ENCODE measurements around the gene BCL3. TPM values are rescaled to one million over a fixed set of nuclear protein-coding genes. Genes with fewer than 3 reads are reported as not detected.
"Not testable (repeated sequence)": the region's sequence is repeated elsewhere in the genome, so short reads cannot be mapped to it uniquely, and the experiment has no call there.

The BCL3 gene
- total RNA-seq, 1 experiment from 2014 or later: 7.6 TPM

GRCh38 chr19:44757735-44758505, 9.4 kb downstream of the BCL3 start:
- DNase-seq (ENCODE audit: low read depth): no peak

GRCh38 chr19:44758596-44758995, 10.1 kb downstream of the BCL3 start:
- DNase-seq (ENCODE audit: low read depth): no peak

- DNase-seq (ENCODE audit: low read depth): no peak
These were observed 10.7 kb downstream of the BCL3 start for GRCh38 chr19:44759083-44759804.

DNA sequence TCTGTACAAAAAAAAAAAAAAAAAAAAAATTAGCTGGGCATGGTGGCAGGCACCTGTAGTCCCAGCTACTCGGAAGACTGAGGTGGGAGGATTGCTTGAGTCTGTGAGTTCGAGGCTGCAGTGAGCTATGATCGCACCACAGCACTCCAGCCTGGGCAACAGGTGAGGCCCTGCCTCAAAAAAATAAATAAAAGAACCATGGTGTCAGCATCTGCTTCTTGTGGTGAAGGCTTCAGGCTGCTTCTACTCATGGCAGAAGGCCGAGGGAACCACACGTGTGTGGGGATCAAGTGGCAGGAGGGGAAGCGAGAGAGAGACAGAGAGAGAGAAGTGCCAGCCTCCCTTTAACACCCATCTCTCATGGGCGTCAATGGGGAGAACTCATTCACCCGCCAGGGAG, 13.5 kb downstream of the BCL3 start:
- DNase-seq (ENCODE audit: low read depth): no peak

- DNase-seq (ENCODE audit: low read depth): no peak
These were observed 16.8 kb downstream of the BCL3 start for GRCh38 chr19:44765033-44765948.

- DNase-seq (ENCODE audit: low read depth): no peak
These were observed 17.4 kb downstream of the BCL3 start for GRCh38 chr19:44765949-44766335.

- no peak for DNase-seq (ENCODE audit: low read depth)
These were observed 19.0 kb downstream of the BCL3 start for GRCh38 chr19:44767295-44768180.

DNA sequence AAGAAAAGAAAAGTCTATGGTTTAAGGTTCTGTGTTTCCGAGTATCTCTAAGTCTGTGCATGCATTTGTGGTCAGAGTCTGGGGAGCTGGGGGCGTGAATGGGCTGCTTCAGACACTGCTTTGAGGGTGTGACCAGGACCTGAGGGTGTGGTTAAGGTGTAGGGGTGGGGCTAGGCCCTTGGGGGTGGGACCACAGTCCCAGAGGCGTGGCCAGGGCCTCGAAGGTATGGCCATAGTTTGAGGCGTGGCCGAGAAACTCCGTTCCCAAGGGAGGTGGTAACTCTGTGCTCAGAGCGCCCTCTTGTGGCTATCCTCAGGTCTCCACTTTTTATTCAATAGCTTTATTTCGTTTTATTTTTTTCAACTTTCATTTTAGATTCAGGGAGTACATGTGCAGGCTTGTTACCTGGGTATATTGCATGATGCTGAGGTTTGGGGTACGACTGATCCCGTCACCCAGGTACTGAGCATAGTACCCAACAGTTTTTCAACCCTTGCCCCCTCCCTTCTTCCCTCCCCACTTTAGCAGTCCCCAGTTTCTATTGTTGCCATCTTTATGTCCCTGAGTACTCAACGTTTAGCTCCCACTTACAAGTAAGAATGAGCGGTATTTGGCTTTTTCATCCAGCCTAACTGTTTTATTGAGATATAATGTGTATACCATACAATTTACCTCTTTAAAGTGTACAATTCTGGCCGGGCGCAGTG, 22.2 kb downstream of the BCL3 start:
- DNase-seq (ENCODE audit: low read depth): peak; percentile 96

DNA sequence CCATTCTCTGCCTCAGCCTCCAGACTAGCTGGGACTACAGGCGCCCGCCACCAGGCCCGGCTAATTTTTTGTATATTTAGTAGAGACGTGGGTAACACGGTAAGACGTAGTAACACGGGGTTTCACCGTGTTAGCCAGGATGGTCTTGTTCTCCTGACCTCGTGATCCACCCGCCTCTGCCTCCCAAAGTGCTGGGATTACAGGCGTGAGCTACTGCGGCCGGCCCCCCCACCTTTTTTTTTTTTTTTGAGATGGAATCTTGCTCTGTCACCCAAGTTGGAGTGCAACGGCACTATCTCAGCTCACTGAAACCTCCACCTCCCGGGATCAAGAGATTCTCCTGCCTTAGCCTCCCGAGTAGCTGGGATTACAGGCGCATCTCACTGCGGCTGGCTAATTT, 23.6 kb downstream of the BCL3 start:
- not testable (repeated sequence) for DNase-seq (ENCODE audit: low read depth)

DNA sequence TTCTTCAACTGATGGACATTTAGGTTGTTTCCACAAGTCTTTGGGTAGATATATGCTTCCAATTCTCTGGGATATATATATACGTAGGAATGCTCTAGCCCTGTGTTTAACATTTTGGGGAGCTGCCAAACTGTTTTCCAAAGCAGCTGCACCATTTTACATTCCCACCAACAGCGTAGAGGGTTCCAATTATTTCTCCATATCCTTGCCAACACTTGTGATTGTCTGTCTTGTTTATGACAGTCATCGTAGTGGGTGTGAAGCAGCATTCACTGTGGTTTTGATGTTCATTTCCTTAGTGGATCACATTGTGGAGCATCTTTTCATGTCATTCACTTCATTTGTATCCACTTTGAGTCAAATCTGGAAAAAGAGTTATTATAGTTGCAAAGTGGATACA, 24.5 kb downstream of the BCL3 start:
- no peak for DNase-seq (ENCODE audit: low read depth)

DNA sequence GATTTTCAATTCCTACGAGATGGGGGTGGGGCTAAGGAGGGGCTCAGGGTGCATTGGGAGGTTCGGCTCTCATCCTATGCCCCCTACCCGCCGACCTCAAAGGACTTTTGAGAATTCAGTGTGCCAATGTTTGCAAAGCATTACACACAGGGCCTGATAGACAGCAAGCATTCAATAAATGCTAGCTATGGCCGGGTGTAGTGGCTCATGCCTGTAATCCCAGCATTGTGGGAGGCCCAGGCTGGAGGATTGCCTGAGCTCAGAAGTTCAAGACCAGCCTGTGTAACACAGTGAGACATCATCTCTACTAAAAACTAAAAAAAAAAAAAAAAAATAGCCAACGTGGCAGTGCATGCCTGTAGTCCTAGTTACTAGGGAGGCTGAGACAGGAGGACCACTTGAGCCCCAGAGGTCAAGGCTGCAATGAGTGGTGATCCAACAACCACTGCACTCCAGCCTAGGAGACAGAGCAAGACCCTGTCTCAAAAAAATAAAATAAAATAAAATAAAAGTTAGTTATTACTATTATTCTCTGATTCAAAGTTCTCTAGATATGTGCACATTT, 27.2 kb downstream of the BCL3 start:
- no peak for DNase-seq (ENCODE audit: low read depth)

GRCh38 chr19:44776402-44777096, 28.0 kb downstream of the BCL3 start:
- DNase-seq (ENCODE audit: low read depth): no peak

DNA sequence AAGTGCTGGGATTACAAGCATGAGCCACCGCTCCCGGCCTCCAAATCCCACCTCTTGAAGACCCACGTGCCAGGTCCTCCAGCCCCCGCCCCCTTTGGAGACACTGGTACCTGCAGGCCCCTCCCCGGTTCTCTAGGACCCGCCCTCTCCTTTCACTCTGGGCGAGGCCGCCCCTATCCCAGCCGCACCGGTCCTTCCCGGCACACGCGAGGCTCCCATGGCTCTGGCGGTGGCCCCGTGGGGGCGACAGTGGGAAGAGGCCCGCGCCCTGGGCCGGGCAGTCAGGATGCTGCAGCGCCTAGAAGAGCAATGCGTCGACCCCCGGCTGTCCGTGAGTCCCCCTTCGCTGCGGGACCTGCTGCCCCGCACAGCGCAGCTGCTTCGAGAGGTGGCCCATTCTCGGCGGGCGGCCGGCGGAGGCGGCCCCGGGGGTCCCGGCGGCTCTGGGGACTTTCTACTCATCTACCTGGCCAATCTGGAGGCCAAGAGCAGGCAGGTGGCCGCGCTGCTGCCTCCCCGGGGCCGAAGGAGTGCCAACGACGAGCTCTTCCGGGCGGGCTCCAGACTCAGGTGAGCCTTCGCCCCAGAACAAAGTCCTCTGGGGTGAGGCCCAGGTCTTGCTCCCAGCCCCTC, 29.3 kb downstream of the BCL3 start, which contains the start of gene CBLC:
TSS of gene CBLC (plus strand) at position 176 of the 633 bp plus-strand sequence. CDS start at position 218, 42 bp downstream.
- no peak for DNase-seq (ENCODE audit: low read depth)

DNA sequence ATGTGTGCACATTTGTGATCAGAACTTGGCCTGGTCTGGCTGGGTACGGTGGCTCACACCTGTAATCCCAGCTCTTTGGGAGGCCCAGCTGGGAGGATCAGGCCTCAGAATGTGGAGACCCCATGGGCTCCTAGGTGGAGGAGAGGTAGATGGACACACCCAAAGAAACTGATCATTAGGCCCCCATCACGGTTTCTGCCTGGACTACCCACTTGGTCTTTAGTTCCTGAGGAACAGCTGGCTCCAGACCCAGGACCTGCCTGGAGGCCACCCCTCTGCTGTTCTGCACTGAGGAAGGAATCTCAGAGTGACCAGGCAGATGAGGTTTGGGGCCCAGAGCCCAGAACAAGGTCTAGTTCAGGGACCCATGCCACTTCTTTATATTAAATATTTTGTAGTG, 30.6 kb downstream of the BCL3 start:
- DNase-seq (ENCODE audit: low read depth): no peak

DNA sequence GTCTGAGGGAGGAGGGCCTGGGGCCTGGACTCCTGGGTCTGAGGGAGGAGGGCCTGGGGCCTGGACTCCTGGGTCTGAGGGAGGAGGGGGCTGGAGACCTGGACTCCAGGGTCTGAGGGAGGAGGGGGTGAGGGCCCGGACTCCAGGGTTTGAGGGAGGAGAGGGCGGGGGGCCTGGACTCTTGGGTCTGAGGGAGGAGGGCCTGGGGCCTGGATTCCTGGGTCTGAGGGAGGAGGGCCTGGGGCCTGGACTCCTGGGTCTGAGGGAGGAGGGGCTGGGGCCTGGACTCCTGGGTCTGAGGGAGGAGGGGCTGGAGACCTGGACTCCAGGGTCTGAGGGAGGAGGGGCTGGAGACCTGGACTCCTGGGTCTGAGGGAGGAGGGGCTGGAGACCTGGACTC, 33.2 kb downstream of the BCL3 start:
- DNase-seq (ENCODE audit: low read depth): not testable (repeated sequence)

- no peak for DNase-seq (ENCODE audit: low read depth)
These were observed 34.2 kb downstream of the BCL3 start for GRCh38 chr19:44782729-44783128.

DNA sequence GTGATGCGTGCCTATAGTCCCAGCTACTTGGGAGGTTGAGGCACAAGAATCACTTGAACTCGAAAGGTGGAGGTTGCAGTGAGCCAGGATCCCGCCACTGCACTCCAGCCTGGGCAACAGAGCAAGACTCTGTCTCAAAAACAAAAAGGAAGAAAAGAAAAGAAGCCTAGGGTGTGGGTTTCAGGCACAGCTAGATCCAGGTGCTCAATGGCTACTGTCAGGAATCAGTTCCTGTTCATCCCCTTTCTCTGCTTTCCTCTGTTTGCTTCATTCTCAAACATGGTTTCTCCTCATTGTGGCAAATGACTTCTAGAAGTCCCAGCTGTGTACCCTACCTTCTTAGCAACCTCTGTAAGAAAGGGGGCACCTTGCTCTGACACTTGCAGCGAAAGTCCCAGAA, 35.0 kb downstream of the BCL3 start:
- no peak for DNase-seq (ENCODE audit: low read depth)

DNA sequence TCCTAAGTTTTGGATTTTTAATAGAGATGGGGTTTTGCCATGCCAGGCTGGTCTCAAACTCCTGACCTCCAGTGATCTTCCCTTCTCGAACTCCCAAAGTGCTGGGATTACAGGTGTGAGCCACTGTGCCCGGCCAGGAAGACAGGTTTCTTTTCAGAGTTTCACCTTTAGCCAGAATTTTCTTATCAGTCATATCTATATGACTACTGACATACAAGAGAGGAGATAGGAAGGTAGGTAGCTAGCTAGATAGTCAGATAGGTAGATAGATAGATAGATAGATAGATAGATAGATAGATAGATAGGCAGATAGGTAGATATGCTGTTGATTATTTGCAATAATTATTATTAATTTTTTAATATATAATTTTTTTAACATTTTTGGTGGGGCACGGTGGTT, 36.8 kb downstream of the BCL3 start:
- no peak for DNase-seq (ENCODE audit: low read depth)

DNA sequence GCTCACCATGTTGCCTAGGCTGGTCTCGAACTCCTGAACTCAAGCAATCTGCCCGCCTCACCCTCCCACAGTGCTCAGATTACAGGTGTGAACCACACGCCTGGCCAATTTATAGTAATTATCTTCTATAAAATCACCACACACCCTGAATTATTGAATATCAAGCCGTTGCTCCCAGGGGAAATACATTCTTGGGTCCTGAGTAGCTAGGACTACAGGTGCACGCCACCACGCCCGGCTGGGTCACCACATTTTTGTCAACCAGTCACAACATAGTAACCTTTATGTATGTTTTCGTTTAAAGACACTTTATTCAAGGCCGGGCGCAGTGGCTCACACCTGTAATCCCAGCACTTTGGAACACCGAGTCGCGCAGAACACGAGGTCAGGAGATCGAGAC, 37.5 kb downstream of the BCL3 start:
- no peak for DNase-seq (ENCODE audit: low read depth)

Measured in Daoy (cell line).